HepG2 (cell line): ENCODE measurements around the gene GJC2. TPM values are rescaled to one million over a fixed set of nuclear protein-coding genes. Genes with fewer than 3 reads are reported as not detected.

ENCODE experiments used
- BORCS8-MEF2B ChIP-seq: sonication (generic); formaldehyde crosslinking; IDR thresholded peaks from 2 replicates; pipeline ENCODE4 v1.8.0; 2022; ENCODE audit warnings: mild to moderate bottlenecking, missing genetic modification reagents
- HDAC2 ChIP-seq: sonication (generic); formaldehyde crosslinking; IDR thresholded peaks from 2 replicates; pipeline ENCODE4 v1.4.0; 2020; ENCODE audit warnings: missing genetic modification reagents
- HNRNPLL ChIP-seq: fragments of 200-400 bp; formaldehyde crosslinking; IDR thresholded peaks from 2 replicates; pipeline ENCODE4 v1.6.1; 2017; ENCODE audit warnings: mild to moderate bottlenecking, low read depth, low read length; ENCODE audit not compliant: poor library complexity, severe bottlenecking
- SRSF9 ChIP-seq: fragments of 200-400 bp; formaldehyde crosslinking; IDR thresholded peaks from 2 replicates; pipeline ENCODE4 v1.6.1; 2018; ENCODE audit warnings: borderline replicate concordance, mild to moderate bottlenecking, low read depth, low read length; ENCODE audit not compliant: insufficient read depth, poor library complexity, severe bottlenecking
- ZBTB20 ChIP-seq: sonication (generic); formaldehyde crosslinking; IDR thresholded peaks from 2 replicates; pipeline ENCODE4 v1.8.1; 2023; ENCODE audit warnings: missing genetic modification reagents, low read depth, mild to moderate bottlenecking, borderline replicate concordance
- ZEB1 ChIP-seq: IDR thresholded peaks from 2 replicates; pipeline ENCODE4 v1.6.1; 2012; ENCODE audit warnings: mild to moderate bottlenecking, low read depth, inconsistent platforms; ENCODE audit not compliant: insufficient replicate concordance
- ZNF180 ChIP-seq: sonication (generic); formaldehyde crosslinking; IDR thresholded peaks from 2 replicates; pipeline ENCODE4 v1.4.0; 2020; ENCODE audit warnings: low read depth, missing genetic modification reagents, borderline replicate concordance
- ZNF382 ChIP-seq: sonication (generic); formaldehyde crosslinking; IDR thresholded peaks from 2 replicates; pipeline ENCODE4 v1.5.0; 2020; ENCODE audit warnings: missing genetic modification reagents, mild to moderate bottlenecking, borderline replicate concordance
- ZNF496 ChIP-seq: sonication (generic); formaldehyde crosslinking; IDR thresholded peaks from 2 replicates; pipeline ENCODE4 v1.8.1; 2023; ENCODE audit warnings: mild to moderate bottlenecking, moderate library complexity, missing genetic modification reagents; ENCODE audit not compliant: insufficient replicate concordance
- ZNF546 ChIP-seq: sonication (generic); formaldehyde crosslinking; conservative IDR thresholded peaks from 2 replicates; pipeline ENCODE4 v1.8.1; 2023; ENCODE audit warnings: mild to moderate bottlenecking, missing genetic modification reagents
- polyA plus RNA-seq, 8 experiments: library from polyadenylated mRNA; depleted of rRNA in 3 of 8; stranded (reverse) in 7 of 8; unstranded in 1 of 8; fragments of >200 nt; fragmentation: Illumina TruSeq in 4 of 8; extraction: Trizol in 4 of 8; gene quantifications; 2 replicates each; pipeline versions ENCODE4 v1.2.1 to v1.2.3, GENCODE V29; 2011 to 2016; ENCODE audit warnings: low read depth in 4 of 8, missing spikeins in 1 of 8, mixed read lengths in 1 of 8; ENCODE audit not compliant: insufficient read depth in 1 of 8
- total RNA-seq, 5 experiments: library from RNA; depleted of rRNA; stranded (reverse); fragments of >200 nt; fragmentation: Illumina TruSeq; extraction: Trizol; gene quantifications; 2 replicates each; pipeline ENCODE4 v1.2.3, GENCODE V29; 2016; ENCODE audit warnings: low read depth in 1 of 5
- TF ChIP-seq, protein P1 (sequence below), 2 experiments: sonication (generic) in 1 of 2; formaldehyde crosslinking in 1 of 2; IDR thresholded peaks; 2 replicates each; pipeline versions ENCODE4 v1.6.1 to v1.9.0; 2014 to 2022; ENCODE audit warnings: antibody characterized with exemption in 1 of 2, borderline replicate concordance in 1 of 2, inconsistent platforms in 1 of 2, low read depth in 1 of 2, missing genetic modification reagents in 1 of 2
- TF ChIP-seq, protein P2 (sequence below): sonication (generic); formaldehyde crosslinking; IDR thresholded peaks from 2 replicates; pipeline ENCODE4 v1.4.0; 2020; ENCODE audit warnings: low read depth, mild to moderate bottlenecking, missing genetic modification reagents
- TF ChIP-seq, protein P3 (sequence below): sonication (generic); formaldehyde crosslinking; IDR thresholded peaks from 2 replicates; pipeline ENCODE4 v1.4.0; 2020; ENCODE audit warnings: missing genetic modification reagents; ENCODE audit errors: not compliant biosample characterization
- TF ChIP-seq, protein P4 (sequence below): IDR thresholded peaks from 2 replicates; pipeline ENCODE4 v1.6.1; 2012; ENCODE audit warnings: low read length, improper control_type of control experiment
- TF ChIP-seq, protein P5 (sequence below): sonication (generic); IDR thresholded peaks from 2 replicates; pipeline ENCODE4 v1.6.1; 2016; ENCODE audit warnings: low read depth, borderline replicate concordance

Gene GJC2
- total and polyA plus RNA-seq, 2 of the 13 experiments (the other 11 are each of a cell fraction or from before 2014, with no cell fraction given), result 1.6 to 3.8 TPM

DNA sequence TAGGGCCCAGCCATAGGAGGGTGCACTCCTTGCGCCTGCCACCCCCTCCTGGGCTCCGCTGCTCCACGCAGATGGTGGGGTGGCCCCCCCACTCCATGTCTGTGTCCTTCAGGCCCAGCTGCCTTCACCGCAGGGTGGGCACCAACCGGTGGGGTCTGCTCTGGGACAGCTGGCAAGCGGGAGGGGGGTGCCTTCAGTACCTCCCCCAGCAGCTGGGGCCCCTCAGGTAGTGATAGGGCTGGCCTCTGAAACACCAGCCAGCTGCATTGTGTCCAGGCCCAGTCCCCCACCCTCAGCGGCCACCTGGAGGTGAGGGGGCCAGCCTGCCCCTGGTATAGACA is 360 bp downstream of the GJC2 start (continued):
- TF ChIP-seq, protein P1, sequence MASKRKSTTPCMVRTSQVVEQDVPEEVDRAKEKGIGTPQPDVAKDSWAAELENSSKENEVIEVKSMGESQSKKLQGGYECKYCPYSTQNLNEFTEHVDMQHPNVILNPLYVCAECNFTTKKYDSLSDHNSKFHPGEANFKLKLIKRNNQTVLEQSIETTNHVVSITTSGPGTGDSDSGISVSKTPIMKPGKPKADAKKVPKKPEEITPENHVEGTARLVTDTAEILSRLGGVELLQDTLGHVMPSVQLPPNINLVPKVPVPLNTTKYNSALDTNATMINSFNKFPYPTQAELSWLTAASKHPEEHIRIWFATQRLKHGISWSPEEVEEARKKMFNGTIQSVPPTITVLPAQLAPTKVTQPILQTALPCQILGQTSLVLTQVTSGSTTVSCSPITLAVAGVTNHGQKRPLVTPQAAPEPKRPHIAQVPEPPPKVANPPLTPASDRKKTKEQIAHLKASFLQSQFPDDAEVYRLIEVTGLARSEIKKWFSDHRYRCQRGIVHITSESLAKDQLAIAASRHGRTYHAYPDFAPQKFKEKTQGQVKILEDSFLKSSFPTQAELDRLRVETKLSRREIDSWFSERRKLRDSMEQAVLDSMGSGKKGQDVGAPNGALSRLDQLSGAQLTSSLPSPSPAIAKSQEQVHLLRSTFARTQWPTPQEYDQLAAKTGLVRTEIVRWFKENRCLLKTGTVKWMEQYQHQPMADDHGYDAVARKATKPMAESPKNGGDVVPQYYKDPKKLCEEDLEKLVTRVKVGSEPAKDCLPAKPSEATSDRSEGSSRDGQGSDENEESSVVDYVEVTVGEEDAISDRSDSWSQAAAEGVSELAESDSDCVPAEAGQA (IDR thresholded peaks at IDR 0.05; ENCODE audit: low read depth), result no peak
- TF ChIP-seq, protein P1 (CRISPR knock-in tag; IDR thresholded peaks at IDR 0.05; ENCODE audit: borderline replicate concordance), result no peak
- TF ChIP-seq ZBTB20 (CRISPR knock-in tag) (no peak), ZNF180 (CRISPR knock-in tag) (no peak), ZNF496 (CRISPR knock-in tag) (no peak), SRSF9 (no peak), HNRNPLL (no peak), ZEB1 (no peak), HDAC2 (CRISPR knock-in tag) (no peak), ZNF382 (no peak), BORCS8-MEF2B (CRISPR knock-in tag) (no peak), ZNF546 (no peak)
- TF ChIP-seq, protein P2, sequence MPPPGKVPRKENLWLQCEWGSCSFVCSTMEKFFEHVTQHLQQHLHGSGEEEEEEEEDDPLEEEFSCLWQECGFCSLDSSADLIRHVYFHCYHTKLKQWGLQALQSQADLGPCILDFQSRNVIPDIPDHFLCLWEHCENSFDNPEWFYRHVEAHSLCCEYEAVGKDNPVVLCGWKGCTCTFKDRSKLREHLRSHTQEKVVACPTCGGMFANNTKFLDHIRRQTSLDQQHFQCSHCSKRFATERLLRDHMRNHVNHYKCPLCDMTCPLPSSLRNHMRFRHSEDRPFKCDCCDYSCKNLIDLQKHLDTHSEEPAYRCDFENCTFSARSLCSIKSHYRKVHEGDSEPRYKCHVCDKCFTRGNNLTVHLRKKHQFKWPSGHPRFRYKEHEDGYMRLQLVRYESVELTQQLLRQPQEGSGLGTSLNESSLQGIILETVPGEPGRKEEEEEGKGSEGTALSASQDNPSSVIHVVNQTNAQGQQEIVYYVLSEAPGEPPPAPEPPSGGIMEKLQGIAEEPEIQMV (CRISPR knock-in tag), result no peak
- TF ChIP-seq, protein P3, sequence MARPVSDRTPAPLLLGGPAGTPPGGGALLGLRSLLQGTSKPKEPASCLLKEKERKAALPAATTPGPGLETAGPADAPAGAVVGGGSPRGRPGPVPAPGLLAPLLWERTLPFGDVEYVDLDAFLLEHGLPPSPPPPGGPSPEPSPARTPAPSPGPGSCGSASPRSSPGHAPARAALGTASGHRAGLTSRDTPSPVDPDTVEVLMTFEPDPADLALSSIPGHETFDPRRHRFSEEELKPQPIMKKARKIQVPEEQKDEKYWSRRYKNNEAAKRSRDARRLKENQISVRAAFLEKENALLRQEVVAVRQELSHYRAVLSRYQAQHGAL (CRISPR knock-in tag), result no peak
- TF ChIP-seq, protein P4, sequence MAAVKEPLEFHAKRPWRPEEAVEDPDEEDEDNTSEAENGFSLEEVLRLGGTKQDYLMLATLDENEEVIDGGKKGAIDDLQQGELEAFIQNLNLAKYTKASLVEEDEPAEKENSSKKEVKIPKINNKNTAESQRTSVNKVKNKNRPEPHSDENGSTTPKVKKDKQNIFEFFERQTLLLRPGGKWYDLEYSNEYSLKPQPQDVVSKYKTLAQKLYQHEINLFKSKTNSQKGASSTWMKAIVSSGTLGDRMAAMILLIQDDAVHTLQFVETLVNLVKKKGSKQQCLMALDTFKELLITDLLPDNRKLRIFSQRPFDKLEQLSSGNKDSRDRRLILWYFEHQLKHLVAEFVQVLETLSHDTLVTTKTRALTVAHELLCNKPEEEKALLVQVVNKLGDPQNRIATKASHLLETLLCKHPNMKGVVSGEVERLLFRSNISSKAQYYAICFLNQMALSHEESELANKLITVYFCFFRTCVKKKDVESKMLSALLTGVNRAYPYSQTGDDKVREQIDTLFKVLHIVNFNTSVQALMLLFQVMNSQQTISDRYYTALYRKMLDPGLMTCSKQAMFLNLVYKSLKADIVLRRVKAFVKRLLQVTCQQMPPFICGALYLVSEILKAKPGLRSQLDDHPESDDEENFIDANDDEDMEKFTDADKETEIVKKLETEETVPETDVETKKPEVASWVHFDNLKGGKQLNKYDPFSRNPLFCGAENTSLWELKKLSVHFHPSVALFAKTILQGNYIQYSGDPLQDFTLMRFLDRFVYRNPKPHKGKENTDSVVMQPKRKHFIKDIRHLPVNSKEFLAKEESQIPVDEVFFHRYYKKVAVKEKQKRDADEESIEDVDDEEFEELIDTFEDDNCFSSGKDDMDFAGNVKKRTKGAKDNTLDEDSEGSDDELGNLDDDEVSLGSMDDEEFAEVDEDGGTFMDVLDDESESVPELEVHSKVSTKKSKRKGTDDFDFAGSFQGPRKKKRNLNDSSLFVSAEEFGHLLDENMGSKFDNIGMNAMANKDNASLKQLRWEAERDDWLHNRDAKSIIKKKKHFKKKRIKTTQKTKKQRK, result no peak
- TF ChIP-seq, protein P5, sequence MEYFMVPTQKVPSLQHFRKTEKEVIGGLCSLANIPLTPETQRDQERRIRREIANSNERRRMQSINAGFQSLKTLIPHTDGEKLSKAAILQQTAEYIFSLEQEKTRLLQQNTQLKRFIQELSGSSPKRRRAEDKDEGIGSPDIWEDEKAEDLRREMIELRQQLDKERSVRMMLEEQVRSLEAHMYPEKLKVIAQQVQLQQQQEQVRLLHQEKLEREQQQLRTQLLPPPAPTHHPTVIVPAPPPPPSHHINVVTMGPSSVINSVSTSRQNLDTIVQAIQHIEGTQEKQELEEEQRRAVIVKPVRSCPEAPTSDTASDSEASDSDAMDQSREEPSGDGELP, result peak; percentile 57; the same call in 1 of the 2 replicates
